ENCODE data around the gene PTPN14.
"Not testable (repeated sequence)": the region's sequence is repeated elsewhere in the genome, so short reads cannot be mapped to it uniquely, and the experiment has no call there.

Gene PTPN14

GRCh38 chr1:214542275-214543199, 8.9 kb downstream of the PTPN14 start:
- no peak for DNase-seq (ENCODE audit: extremely low read depth in 1 of 2, low read depth in 1 of 2)

GRCh38 chr1:214541693-214542092, 9.7 kb downstream of the PTPN14 start:
- DNase-seq (ENCODE audit: extremely low read depth in 1 of 2, low read depth in 1 of 2) = no peak

- no peak for DNase-seq (ENCODE audit: extremely low read depth in 1 of 2, low read depth in 1 of 2)
Observed at GRCh38 chr1:214541206-214541605, 10.2 kb downstream of the PTPN14 start.

GRCh38 chr1:214540324-214540723, 11.1 kb downstream of the PTPN14 start:
- no peak for DNase-seq (ENCODE audit: extremely low read depth in 1 of 2, low read depth in 1 of 2)

GRCh38 chr1:214538496-214538895, 12.9 kb downstream of the PTPN14 start:
- DNase-seq (ENCODE audit: extremely low read depth in 1 of 2, low read depth in 1 of 2) = no peak

GRCh38 chr1:214537872-214538473, 13.4 kb downstream of the PTPN14 start:
- no peak for DNase-seq (ENCODE audit: extremely low read depth in 1 of 2, low read depth in 1 of 2)

- no peak for DNase-seq (ENCODE audit: extremely low read depth in 1 of 2, low read depth in 1 of 2)
Observed at GRCh38 chr1:214537219-214537618, 14.2 kb downstream of the PTPN14 start.

- no peak for DNase-seq (ENCODE audit: extremely low read depth in 1 of 2, low read depth in 1 of 2)
Observed at GRCh38 chr1:214532070-214532469, 19.3 kb downstream of the PTPN14 start.

GRCh38 chr1:214525535-214526019, 25.8 kb downstream of the PTPN14 start:
- DNase-seq (ENCODE audit: extremely low read depth in 1 of 2, low read depth in 1 of 2) = no peak

- no peak for DNase-seq (ENCODE audit: extremely low read depth in 1 of 2, low read depth in 1 of 2)
Observed at GRCh38 chr1:214524824-214525223, 26.6 kb downstream of the PTPN14 start.

GRCh38 chr1:214523124-214523824, 28.1 kb downstream of the PTPN14 start:
- no peak for DNase-seq (ENCODE audit: extremely low read depth in 1 of 2, low read depth in 1 of 2)

- DNase-seq (ENCODE audit: extremely low read depth in 1 of 2, low read depth in 1 of 2) = not testable (repeated sequence)
Observed at GRCh38 chr1:214521458-214521857, 29.9 kb downstream of the PTPN14 start.

GRCh38 chr1:214520544-214521165, 30.7 kb downstream of the PTPN14 start:
- DNase-seq (ENCODE audit: extremely low read depth in 1 of 2, low read depth in 1 of 2) = no peak

- no peak for DNase-seq (ENCODE audit: extremely low read depth in 1 of 2, low read depth in 1 of 2)
Observed at GRCh38 chr1:214518361-214518760, 33.0 kb downstream of the PTPN14 start.

GRCh38 chr1:214516434-214517326, 34.7 kb downstream of the PTPN14 start:
- no peak for DNase-seq (ENCODE audit: extremely low read depth in 1 of 2, low read depth in 1 of 2)

GRCh38 chr1:214515544-214516433, 35.6 kb downstream of the PTPN14 start:
- DNase-seq (ENCODE audit: extremely low read depth in 1 of 2, low read depth in 1 of 2) = no peak

GRCh38 chr1:214514819-214515383, 36.5 kb downstream of the PTPN14 start:
- DNase-seq (ENCODE audit: extremely low read depth in 1 of 2, low read depth in 1 of 2) = no peak

- DNase-seq (ENCODE audit: extremely low read depth in 1 of 2, low read depth in 1 of 2) = no peak
Observed at GRCh38 chr1:214514032-214514818, 37.2 kb downstream of the PTPN14 start.
